Thyroid gland (tissue), 4 donors: ENCODE data around the gene FDXR.

Experiments
- CTCF ChIP-seq, 6 experiments: fragments of 200-600 bp in 3 of 6; fragments of 450-650 bp in 3 of 6; sonication (generic) in 3 of 6; IDR thresholded peaks; one replicate each; pipeline ENCODE4 v1.5.1; 2016 to 2019; ENCODE audit warnings: antibody characterized with exemption in 6 of 6, mild to moderate bottlenecking in 2 of 6, inconsistent platforms in 1 of 6, moderate library complexity in 1 of 6
- POLR2A ChIP-seq, 2 donors: fragments of 450-650 bp; IDR thresholded peaks; one replicate each; pipeline ENCODE4 v1.6.1; 2017; ENCODE audit warnings: antibody characterized with exemption in 2 of 2, mild to moderate bottlenecking in 2 of 2, moderate library complexity in 1 of 2

DNA sequence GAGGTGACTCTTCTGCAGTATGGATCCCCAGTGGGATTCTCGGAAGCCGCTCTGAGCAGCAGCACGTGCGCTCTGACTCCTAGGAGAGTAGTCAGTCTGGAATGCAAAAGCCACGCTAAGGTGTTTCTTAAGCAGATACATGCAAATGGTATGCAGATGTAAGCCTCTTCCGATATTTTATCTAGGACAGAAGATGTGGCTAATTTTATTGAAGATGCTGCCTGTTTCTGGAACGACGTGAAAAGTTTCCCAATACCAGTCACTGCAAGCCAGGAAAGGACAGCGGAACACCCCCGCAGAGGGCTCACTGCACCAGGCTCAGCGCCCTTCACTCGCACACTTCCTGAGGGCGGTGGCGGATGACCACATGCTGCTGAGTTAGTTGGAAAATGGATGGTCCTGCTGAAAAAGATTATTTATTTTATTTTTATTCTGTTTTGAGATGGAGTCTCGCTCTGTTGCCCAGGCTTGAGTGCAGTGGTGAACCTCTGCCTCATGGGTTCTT, 10.5 kb upstream of the FDXR start:
- TF ChIP-seq CTCF (IDR thresholded peaks at IDR 0.05) (no peak), POLR2A (IDR thresholded peaks at IDR 0.05) (no peak)
